OCI-LY1 (cell line): Measurements from ENCODE around the gene CD300A.

Experiments
- CTCF ChIP-seq: fragments of 200-600 bp; sonication (generic), shearing (Covaris generic); IDR thresholded peaks from 2 replicates; pipeline ENCODE4 v1.5.1; 2017; ENCODE audit warnings: mild to moderate bottlenecking, antibody characterized with exemption, low read length, moderate library complexity, mixed read lengths
- EZH2 ChIP-seq: fragments of 200-600 bp; sonication (generic), shearing (Covaris generic); IDR thresholded peaks from 2 replicates; pipeline ENCODE4 v1.8.0; 2017; ENCODE audit warnings: borderline replicate concordance, mixed run types, mild to moderate bottlenecking, antibody characterized with exemption, low read length, moderate library complexity, mixed read lengths

GRCh38 chr17:74502861-74503260 is 36.4 kb downstream of the CD300A start:
- TF ChIP-seq CTCF (no peak), EZH2 (no peak)
